Chondrocyte (in vitro differentiated cells): ENCODE measurements around the gene ADAM15. TPM values are rescaled to one million over a fixed set of nuclear protein-coding genes. Genes with fewer than 3 reads are reported as not detected.
A peak's percentile ranks its signal among the peaks of the same experiment; 100 is the strongest.

ENCODE experiments used
- DNase-seq: peaks from one replicate; pipeline ENCODE4 v3.0.0; 2021; ENCODE audit warnings: mixed read lengths, low spot score
- H3K27ac Mint-ChIP-seq: one replicate; pipeline ENCODE4 v1.8.0; 2021; ENCODE audit warnings: mild to moderate bottlenecking, moderate library complexity, mixed read lengths; ENCODE audit not compliant: unreplicated experiment
- H3K27me3 Mint-ChIP-seq: 2 replicates; pipeline ENCODE4 v1.8.0; 2021; ENCODE audit warnings: low read depth, mixed read lengths
- H3K36me3 Mint-ChIP-seq: 2 replicates; pipeline ENCODE4 v1.8.0; 2021; ENCODE audit warnings: low read depth, mixed read lengths
- H3K4me1 Mint-ChIP-seq: 2 replicates; pipeline ENCODE4 v1.8.0; 2021; ENCODE audit warnings: low read depth, mild to moderate bottlenecking, mixed read lengths
- H3K4me3 Mint-ChIP-seq: one replicate; pipeline ENCODE4 v1.8.0; 2021; ENCODE audit warnings: mild to moderate bottlenecking, moderate library complexity, mixed read lengths; ENCODE audit not compliant: unreplicated experiment
- H3K9me3 Mint-ChIP-seq: 2 replicates; pipeline ENCODE4 v1.8.0; 2021; ENCODE audit warnings: low read depth, mixed read lengths
- CTCF ChIP-seq: fragments of 200-600 bp; sonication (generic); IDR thresholded peaks from 2 replicates; pipeline ENCODE4 v1.5.0; 2021; ENCODE audit warnings: antibody characterized with exemption, mild to moderate bottlenecking, moderate library complexity
- total RNA-seq: library from RNA; stranded (reverse); gene quantifications from 3 replicates; pipeline ENCODE4 v1.2.1, GENCODE V29; 2021

The ADAM15 gene
- total RNA-seq, 1 donor from 2014 or later, result 73.7 TPM

- Mint-ChIP-seq H3K27me3 (no peaks in the 10 kb centered on the region), H3K9me3 (no peaks in the 10 kb centered on the region), H3K4me3 (peak overlapping the region; percentile 79), H3K27ac (peak overlapping the region; percentile 90), H3K4me1 (peaks cover 30% of the 10 kb centered on the region), H3K36me3 (no peaks in the 10 kb centered on the region)
- no peak for DNase-seq
- TF ChIP-seq CTCF, result no peak
Observed at GRCh38 chr1:155049651-155050559, 1.2 kb upstream of the ADAM15 start.

GRCh38 chr1:155051342-155051776, 243 bp downstream of the ADAM15 start:
- Mint-ChIP-seq H3K9me3 (no peaks in the 10 kb centered on the region), H3K27ac (peak overlapping the region; percentile 63), H3K36me3 (peaks cover 5% of the 10 kb centered on the region), H3K4me3 (peak overlapping the region; percentile 79), H3K27me3 (no peaks in the 10 kb centered on the region), H3K4me1 (peaks cover 27% of the 10 kb centered on the region)
- no peak for DNase-seq
- TF ChIP-seq CTCF, result no peak

GRCh38 chr1:155051777-155052398, 772 bp downstream of the ADAM15 start:
- H3K9me3 Mint-ChIP-seq, result no peaks in the 10 kb centered on the region
- peaks cover 27% of the 10 kb centered on the region for H3K4me1 Mint-ChIP-seq
- H3K4me3 Mint-ChIP-seq, result peak overlapping the region; percentile 79
- DNase-seq, result no peak
- H3K27ac Mint-ChIP-seq, result peak overlapping the region; percentile 68
- peaks cover 5% of the 10 kb centered on the region for H3K36me3 Mint-ChIP-seq
- TF ChIP-seq CTCF, result no peak
- no peaks in the 10 kb centered on the region for H3K27me3 Mint-ChIP-seq

- peak; percentile 56 for TF ChIP-seq CTCF
- H3K36me3 Mint-ChIP-seq, result peaks cover 8% of the 10 kb centered on the region
- H3K9me3 Mint-ChIP-seq, result no peaks in the 10 kb centered on the region
- no peak for DNase-seq
- H3K4me3 Mint-ChIP-seq, result peak overlapping the region; percentile 79
- no peaks in the 10 kb centered on the region for H3K27me3 Mint-ChIP-seq
- peaks cover 27% of the 10 kb centered on the region for H3K4me1 Mint-ChIP-seq
- peak overlapping the region; percentile 68 for H3K27ac Mint-ChIP-seq
Observed at GRCh38 chr1:155052439-155053395, 1.6 kb downstream of the ADAM15 start.
